ENCODE measurements around the gene ENDOD1. TPM values are rescaled to one million over a fixed set of nuclear protein-coding genes. Genes with fewer than 3 reads are reported as not detected.
A peak's percentile ranks its signal among the peaks of the same experiment; 100 is the strongest.

Gene ENDOD1
- total RNA-seq, 1 experiment from 2014 or later: 3.3 TPM

GRCh38 chr11:95067039-95067840, 22.4 kb upstream of the ENDOD1 start (continued):
- TF ChIP-seq HMGXB4 (CRISPR knock-in tag; IDR thresholded peaks at IDR 0.05) (peak; percentile 52; the same call in 1 of the 2 replicates), NR1H2 (CRISPR knock-in tag; IDR thresholded peaks at IDR 0.05) (no peak), E2F5 (CRISPR knock-in tag; IDR thresholded peaks at IDR 0.05) (peak; percentile 44; the same call in 1 of the 2 replicates), TEAD1 (CRISPR knock-in tag; IDR thresholded peaks at IDR 0.05) (0 out of 2 replicates have a peak, but pooled peaks have one; percentile 19), ZNF232 (CRISPR knock-in tag; IDR thresholded peaks at IDR 0.05) (peak; percentile 75), USF2 (CRISPR knock-in tag; IDR thresholded peaks at IDR 0.05) (0 out of 2 replicates have a peak, but pooled peaks have one; percentile 9), RELA (CRISPR knock-in tag; IDR thresholded peaks at IDR 0.05; ENCODE audit: borderline replicate concordance) (peak; percentile 81; the same call in 1 of the 2 replicates), CREB1 (CRISPR knock-in tag; IDR thresholded peaks at IDR 0.05) (no peak), TEAD4 (CRISPR knock-in tag; IDR thresholded peaks at IDR 0.05) (no peak; the same call in 1 of the 2 replicates), ELF4 (CRISPR knock-in tag; IDR thresholded peaks at IDR 0.05; ENCODE audit: low read depth) (no peak), ZNF512 (CRISPR knock-in tag; IDR thresholded peaks at IDR 0.05; ENCODE audit: borderline replicate concordance) (no peak), MXD4 (CRISPR knock-in tag; IDR thresholded peaks at IDR 0.05; ENCODE audit: borderline replicate concordance) (no peak), TCF7 (CRISPR knock-in tag; IDR thresholded peaks at IDR 0.05; ENCODE audit: low read depth) (0 out of 2 replicates have a peak, but pooled peaks have one; percentile 32), USF1 (CRISPR knock-in tag; IDR thresholded peaks at IDR 0.05) (peak; percentile 14; the same call in 1 of the 2 replicates), E2F4 (CRISPR knock-in tag; IDR thresholded peaks at IDR 0.05; ENCODE audit: borderline replicate concordance, low read depth) (peak; percentile 25; the same call in 1 of the 2 replicates), ZNF263 (CRISPR knock-in tag; IDR thresholded peaks at IDR 0.05; ENCODE audit: low read depth) (no peak), TP53 (CRISPR knock-in tag; IDR thresholded peaks at IDR 0.05) (peak; percentile 64; the same call in 1 of the 2 replicates), ETV6 (CRISPR knock-in tag; IDR thresholded peaks at IDR 0.05) (0 out of 2 replicates have a peak, but pooled peaks have one; percentile 62), PREB (CRISPR knock-in tag; IDR thresholded peaks at IDR 0.05; ENCODE audit: borderline replicate concordance) (0 out of 2 replicates have a peak, but pooled peaks have one; percentile 17), CDX4 (CRISPR knock-in tag; IDR thresholded peaks at IDR 0.05; ENCODE audit: borderline replicate concordance) (no peak), CTCF (IDR thresholded peaks at IDR 0.05) (no peak), FOXP4 (CRISPR knock-in tag; IDR thresholded peaks at IDR 0.05) (peak; percentile 44; the same call in 1 of the 2 replicates)

Data from WTC11 (cell line).